Right cardiac atrium (tissue), 5 donors: ENCODE data around the gene FAM89B. TPM values are rescaled to one million over a fixed set of nuclear protein-coding genes. Genes with fewer than 3 reads are reported as not detected.

Source experiments
- ATAC-seq, 2 donors: fragments of 200-7000 bp; cut with Tn5 transposase; one replicate each; pipeline versions ENCODE4 v1.8.0 to v1.9.1; 2020; ENCODE audit warnings: moderate library complexity in 2 of 2, mild to moderate bottlenecking in 1 of 2
- DNase-seq, 3 donors: peaks; one replicate each; pipeline ENCODE4 v3.0.0-alpha.2; 2020
- H3K27ac ChIP-seq: one replicate; pipeline ENCODE4 v1.5.1; 2013; ENCODE audit warnings: mild to moderate bottlenecking, low read length, control low read depth, moderate library complexity
- H3K27me3 ChIP-seq: one replicate; pipeline ENCODE4 v1.6.1; 2013; ENCODE audit not compliant: control insufficient read depth, insufficient read depth
- H3K4me1 ChIP-seq: one replicate; pipeline ENCODE4 v1.6.1; 2013; ENCODE audit warnings: low read length; ENCODE audit not compliant: control insufficient read depth, insufficient read depth
- H3K4me3 ChIP-seq: one replicate; pipeline ENCODE4 v1.5.1; 2013; ENCODE audit warnings: low read length, control low read depth
- H3K9me3 ChIP-seq: one replicate; pipeline ENCODE4 v1.6.1; 2013; ENCODE audit warnings: low read length; ENCODE audit not compliant: control insufficient read depth
- WGBS: extraction: QIAGEN DNeasy Blood & Tissue Kit; methylation state at CpG from one replicate; pipeline ENCODE4 v1.1.7; 2013; 5-methylcytosine and 5-hydroxymethylcytosine counted together
- intact Hi-C, 4 donors: fragments of 100-400 bp; cut with DNase I; formaldehyde crosslinking; loops; one replicate each; pipeline versions ENCODE4 v1.11.0 to v1.14.0; 2022 to 2023
- polyA plus RNA-seq: library from polyadenylated mRNA; stranded (reverse); fragments of 200-250 nt; gene quantifications from one replicate; pipeline ENCODE4 v1.2.3, GENCODE V29; 2013
- total RNA-seq, 4 donors: library from RNA; stranded (reverse); fragmentation: NEBNext Ultra II Directional; extraction: Animal tissue kit (Norgen Biotek cat#: 25700); gene quantifications; one replicate each; pipeline ENCODE4 v1.2.1, GENCODE V29; 2021
- donor health status: healthy with polysubstance abuse.
- donor health status: DM: no; HTN: yes; CAD: no.
- donor health status: DM: no; HTN: no; CAD: no.
- donor health status: DM: no; HTN: yes; CAD: no; lungs with severe emphysema.
- donor health status: DM: yes; HTN: yes; CAD: no.

The FAM89B gene
- total and polyA plus RNA-seq, 5 donors: 40.5 to 46.6 (median 45.5) TPM

- H3K4me3 ChIP-seq: no peak overlapping the region
- ATAC-seq: no peak
- H3K4me1 ChIP-seq: peaks cover 3% of the 10 kb centered on the region
- no peaks in the 10 kb centered on the region for H3K27me3 ChIP-seq
- intact Hi-C loops: no loop called here
- no peak overlapping the region for H3K27ac ChIP-seq
- no peaks in the 10 kb centered on the region for H3K9me3 ChIP-seq
- DNase-seq: no peak
- WGBS: 94% methylated on average over 14 of the region's 14 CpGs
Measured at GRCh38 chr11:65621460-65621859, 49.1 kb downstream of the FAM89B start.

GRCh38 chr11:65622011-65622410 is 49.7 kb downstream of the FAM89B start:
- WGBS: 91% methylated on average over 16 of the region's 16 CpGs
- DNase-seq (peak in 1 of 3 donors; percentile 44), ATAC-seq (no peak)
- no peaks in the 10 kb centered on the region for H3K4me1 ChIP-seq
- no peak overlapping the region for H3K27ac ChIP-seq
- H3K27me3 ChIP-seq: no peaks in the 10 kb centered on the region
- no peak overlapping the region for H3K4me3 ChIP-seq
- intact Hi-C loops: no loop called here
- H3K9me3 ChIP-seq: no peaks in the 10 kb centered on the region

- no peak overlapping the region for H3K27ac ChIP-seq
- no peak overlapping the region for H3K4me3 ChIP-seq
- WGBS: 92% methylated on average over 14 of the region's 14 CpGs
- H3K9me3 ChIP-seq: no peaks in the 10 kb centered on the region
- intact Hi-C loops: no loop called here
- peak in 1 of 3 donors; percentile 42 for DNase-seq
- H3K4me1 ChIP-seq: no peaks in the 10 kb centered on the region
- ATAC-seq: no peak
- no peaks in the 10 kb centered on the region for H3K27me3 ChIP-seq
Measured at GRCh38 chr11:65623177-65623576, 50.8 kb downstream of the FAM89B start.

Other genes with a start within 250 kb of the FAM89B start
- 10 to 100 TPM; 51.9 to 61.6 (median 59.7) TPM for gene DPF2, start 238.7 kb upstream of the FAM89B start, total RNA-seq
- gene DPF2, start 238.7 kb upstream of the FAM89B start, polyA plus RNA-seq: 33.2 TPM
- gene TIGD3, start 217.8 kb upstream of the FAM89B start, total RNA-seq: under 1 TPM in 3 of 4 donors, not detected in 1; 0.14 to 0.23 (median 0.15) TPM
- gene TIGD3, start 217.8 kb upstream of the FAM89B start, polyA plus RNA-seq: 0.20 TPM
- gene SLC25A45, start 189.9 kb upstream of the FAM89B start, total RNA-seq: 1 to 10 TPM; 6.1 to 7.7 (median 7.4) TPM
- 5.5 TPM for gene SLC25A45, start 189.9 kb upstream of the FAM89B start, polyA plus RNA-seq
- 10 to 100 TPM; 12.2 to 16.1 (median 12.9) TPM for gene FRMD8, start 185.9 kb upstream of the FAM89B start, total RNA-seq
- 9.3 TPM for gene FRMD8, start 185.9 kb upstream of the FAM89B start, polyA plus RNA-seq
- 100 to 1,000 TPM; 346 to 441 (median 427) TPM for gene NEAT1, start 149.7 kb upstream of the FAM89B start, total RNA-seq
- gene NEAT1, start 149.7 kb upstream of the FAM89B start, polyA plus RNA-seq: 441 TPM
- gene MALAT1, start 73.5 kb upstream of the FAM89B start, total RNA-seq: 1,000 to 10,000 TPM; 3,773 to 5,353 (median 5,000) TPM
- gene MALAT1, start 73.5 kb upstream of the FAM89B start, polyA plus RNA-seq: 1,948 TPM
- gene SCYL1, start 47.5 kb upstream of the FAM89B start, total RNA-seq: 10 to 100 TPM; 59.9 to 65.2 (median 62.8) TPM
- gene SCYL1, start 47.5 kb upstream of the FAM89B start, polyA plus RNA-seq: 56.6 TPM
- gene LTBP3, start 14.2 kb upstream of the FAM89B start, total RNA-seq: 100 to 1,000 TPM; 128 to 161 (median 140) TPM
- 60.2 TPM for gene LTBP3, start 14.2 kb upstream of the FAM89B start, polyA plus RNA-seq
- 10 to 100 TPM; 32.6 to 35.3 (median 34.9) TPM for gene ZNRD2, start 2.1 kb upstream of the FAM89B start, total RNA-seq
- 56.8 TPM for gene ZNRD2, start 2.1 kb upstream of the FAM89B start, polyA plus RNA-seq
- 10 to 100 TPM; 43.9 to 80.2 (median 48.2) TPM for gene EHBP1L1, start 3.5 kb downstream of the FAM89B start, total RNA-seq
- 35.7 TPM for gene EHBP1L1, start 3.5 kb downstream of the FAM89B start, polyA plus RNA-seq
- under 1 TPM; 0.28 to 0.88 (median 0.55) TPM for gene KCNK7, start 23.3 kb downstream of the FAM89B start, total RNA-seq
- gene KCNK7, start 23.3 kb downstream of the FAM89B start, polyA plus RNA-seq: 0.18 TPM
- gene MAP3K11, start 41.7 kb downstream of the FAM89B start, total RNA-seq: 10 to 100 TPM; 35.0 to 41.2 (median 38.1) TPM
- 30.8 TPM for gene MAP3K11, start 41.7 kb downstream of the FAM89B start, polyA plus RNA-seq
- gene PCNX3, start 43.2 kb downstream of the FAM89B start, total RNA-seq: 10 to 100 TPM; 13.4 to 17.2 (median 14.8) TPM
- gene PCNX3, start 43.2 kb downstream of the FAM89B start, polyA plus RNA-seq: 10.2 TPM
- gene SIPA1, start 65.6 kb downstream of the FAM89B start, total RNA-seq: 10 to 100 TPM; 22.4 to 27.4 (median 26.2) TPM
- 19.3 TPM for gene SIPA1, start 65.6 kb downstream of the FAM89B start, polyA plus RNA-seq
- gene RELA, start 90.4 kb downstream of the FAM89B start, total RNA-seq: 10 to 100 TPM; 40.1 to 54.6 (median 40.9) TPM
- gene RELA, start 90.4 kb downstream of the FAM89B start, polyA plus RNA-seq: 30.6 TPM
- 10 to 100 TPM; 49.0 to 57.2 (median 54.0) TPM for gene KAT5, start 139.7 kb downstream of the FAM89B start, total RNA-seq
- gene KAT5, start 139.7 kb downstream of the FAM89B start, polyA plus RNA-seq: 49.1 TPM
- gene RNASEH2C, start 148.3 kb downstream of the FAM89B start, total RNA-seq: 10 to 100 TPM; 68.1 to 94.4 (median 76.4) TPM
- gene RNASEH2C, start 148.3 kb downstream of the FAM89B start, polyA plus RNA-seq: 158 TPM
- gene AP5B1, start 208.4 kb downstream of the FAM89B start, total RNA-seq: 10 to 100 TPM in 1 of 4 donors, 1 to 10 TPM in 3; 9.0 to 14.1 (median 9.1) TPM
- gene AP5B1, start 208.4 kb downstream of the FAM89B start, polyA plus RNA-seq: 6.6 TPM
- gene OVOL1, start 214.5 kb downstream of the FAM89B start, total RNA-seq: not detected
- not detected for gene OVOL1, start 214.5 kb downstream of the FAM89B start, polyA plus RNA-seq